ENCODE data around the gene TESK2. TPM values are rescaled to one million over a fixed set of nuclear protein-coding genes. Genes with fewer than 3 reads are reported as not detected.
A peak's percentile ranks its signal among the peaks of the same experiment; 100 is the strongest.
"Not testable (repeated sequence)": the region's sequence is repeated elsewhere in the genome, so short reads cannot be mapped to it uniquely, and the experiment has no call there.

TESK2 gene
- total RNA-seq, 4 donors from 2014 or later = 1.4 to 4.3 (median 3.7) TPM

- no peak for TF ChIP-seq CTCF (IDR thresholded peaks at IDR 0.05)
- peak; percentile 34 for ATAC-seq (ENCODE audit: low FRiP score)
- DNase-seq (ENCODE audit: low spot score) = no peak
These were observed 31.6 kb upstream of the TESK2 start for GRCh38 chr1:45522324-45523104.

DNA sequence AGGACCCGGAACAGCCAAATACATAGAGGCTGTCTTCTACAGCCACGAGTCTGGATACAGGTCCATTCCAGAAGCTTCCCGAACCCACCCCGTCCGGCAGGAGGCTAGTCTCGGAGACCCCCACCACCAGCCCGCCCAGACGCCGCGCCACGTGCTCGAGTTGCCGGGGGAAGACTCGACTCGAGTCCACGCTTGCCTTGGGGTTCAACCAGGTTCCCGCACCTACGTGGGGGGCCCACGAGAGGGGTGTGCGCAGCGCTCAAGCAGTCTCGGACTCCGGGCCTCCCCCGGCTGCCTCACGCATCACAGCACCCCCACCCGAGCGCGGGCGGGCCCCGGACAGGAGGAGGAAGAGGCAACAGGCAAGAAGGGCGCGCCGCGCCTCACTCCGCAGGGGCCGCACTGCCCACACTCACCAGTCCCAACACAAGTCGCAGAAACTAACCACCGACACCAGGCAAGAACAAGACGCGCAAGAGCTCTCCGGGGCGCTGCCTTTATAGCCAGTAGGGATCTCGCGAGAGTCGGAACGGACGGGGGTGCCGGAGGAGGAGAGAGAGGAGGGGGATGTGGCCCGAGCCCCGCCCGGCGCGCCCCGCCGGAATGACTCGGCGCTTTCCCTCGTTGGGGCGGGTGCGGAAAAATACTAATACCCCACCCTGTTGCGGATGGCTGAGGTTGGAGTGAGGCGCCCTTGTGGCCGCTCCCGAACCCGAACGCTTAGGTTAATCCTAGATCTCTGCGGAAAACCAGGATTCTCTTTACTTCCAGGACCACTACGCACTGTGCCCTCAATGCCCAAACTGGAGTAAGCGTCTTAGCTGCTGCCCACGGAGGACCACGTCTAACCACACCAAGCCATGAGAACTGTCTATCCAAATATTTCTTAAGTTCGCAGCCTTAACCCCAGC, 30.7 kb upstream of the TESK2 start, which contains the start of gene PRDX1:
TSS of gene PRDX1 (minus strand) at position 472 of the 911 bp plus-strand sequence. CDS start 2,841 bp downstream, outside the sequence.
- TF ChIP-seq CTCF (IDR thresholded peaks at IDR 0.05) = no peak
- ATAC-seq (ENCODE audit: low FRiP score) = peak; percentile 97
- peak; percentile 99 for DNase-seq (ENCODE audit: low spot score)

DNA sequence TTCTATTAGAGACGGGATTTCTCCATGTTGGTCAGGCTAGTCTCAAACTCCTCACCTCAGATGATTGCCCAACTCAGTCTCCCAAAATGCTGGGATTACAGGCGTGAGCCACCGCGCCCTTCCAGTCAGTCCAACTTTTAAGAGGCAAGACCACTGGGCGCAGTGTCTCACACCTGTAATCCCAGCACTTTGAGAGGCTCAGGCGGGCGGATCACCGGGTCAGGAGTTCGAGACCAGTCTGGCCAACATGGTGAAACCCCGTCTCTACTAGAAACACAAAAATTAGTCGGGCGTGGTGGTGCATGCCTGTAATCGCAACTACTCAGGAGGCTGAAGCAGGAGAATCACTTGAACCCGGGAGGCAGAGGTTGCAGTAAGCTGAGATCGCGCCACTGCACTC, 28.8 kb upstream of the TESK2 start:
- not testable (repeated sequence) for DNase-seq (ENCODE audit: low spot score); ATAC-seq (ENCODE audit: low FRiP score)

DNA sequence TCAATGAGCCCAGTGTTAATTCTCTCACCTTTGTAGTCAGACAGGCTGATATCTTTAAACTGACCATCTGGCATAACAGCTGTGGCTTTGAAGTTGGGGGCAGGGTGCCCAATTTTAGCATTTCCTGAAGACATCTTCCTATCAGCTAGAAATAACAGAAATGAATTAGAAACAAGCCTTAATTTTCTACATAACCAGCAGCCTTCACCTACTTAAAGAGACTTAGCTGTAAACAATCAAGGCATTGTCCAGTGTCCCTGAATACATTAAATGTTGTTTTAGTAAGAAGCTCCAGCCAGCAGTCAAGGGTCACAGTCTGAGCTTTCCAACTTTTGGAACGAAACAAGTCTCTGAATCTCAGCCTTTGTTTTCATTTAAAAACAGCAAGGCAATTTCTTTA, 27.9 kb upstream of the TESK2 start:
- ATAC-seq (ENCODE audit: low FRiP score) (no peak), DNase-seq (ENCODE audit: low spot score) (no peak)
- TF ChIP-seq CTCF (IDR thresholded peaks at IDR 0.05) = no peak

- ATAC-seq (ENCODE audit: low FRiP score); DNase-seq (ENCODE audit: low spot score): not testable (repeated sequence)
These were observed 27.4 kb upstream of the TESK2 start for GRCh38 chr1:45518366-45518765.

DNA sequence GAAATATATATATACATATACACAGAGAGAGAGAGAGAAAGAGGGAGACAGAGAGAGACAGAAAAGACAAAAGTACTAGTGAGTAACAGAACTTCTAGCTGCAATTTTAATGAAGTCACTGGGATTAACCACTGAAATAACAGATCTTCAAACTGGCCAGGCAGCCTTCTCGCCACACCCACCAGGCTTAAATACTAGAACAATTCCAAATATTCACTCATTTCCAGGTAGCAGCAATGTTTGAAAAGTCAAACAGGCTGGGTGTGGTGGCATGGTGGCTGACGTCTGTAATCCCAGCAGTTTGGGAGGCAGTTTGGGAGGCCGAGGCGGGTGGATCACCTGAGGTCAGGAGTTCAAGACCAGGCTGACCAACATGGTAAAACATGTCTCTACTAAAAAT, 25.5 kb upstream of the TESK2 start:
- no peak for TF ChIP-seq CTCF (IDR thresholded peaks at IDR 0.05)
- no peak for ATAC-seq (ENCODE audit: low FRiP score)
- no peak for DNase-seq (ENCODE audit: low spot score)

- TF ChIP-seq CTCF (IDR thresholded peaks at IDR 0.05) = no peak
- ATAC-seq (ENCODE audit: low FRiP score) = no peak
- DNase-seq (ENCODE audit: low spot score) = no peak
These were observed 25.1 kb upstream of the TESK2 start for GRCh38 chr1:45516036-45516435.

GRCh38 chr1:45513532-45514260, 22.7 kb upstream of the TESK2 start:
- DNase-seq (ENCODE audit: low spot score); ATAC-seq (ENCODE audit: low FRiP score): not testable (repeated sequence)
